Psoas muscle (tissue), 8 donors: ENCODE results near the gene CEP72. TPM values are rescaled to one million over a fixed set of nuclear protein-coding genes. Genes with fewer than 3 reads are reported as not detected.
A peak's percentile ranks its signal among the peaks of the same experiment; 100 is the strongest.

ENCODE experiments used
- ATAC-seq, 4 donors: fragments of 200-7000 bp; cut with Tn5 transposase; one replicate each; pipeline ENCODE4 v1.9.1; 2020; ENCODE audit warnings: moderate library complexity in 3 of 4, mild to moderate bottlenecking in 2 of 4
- DNase-seq, 2 donors: peaks; one replicate each; pipeline ENCODE4 v3.0.0-alpha.2; 2020
- H3K27ac ChIP-seq: fragments of 200-600 bp; one replicate; pipeline ENCODE4 v1.8.0; 2022
- H3K27me3 ChIP-seq, 3 donors: fragments of 200-600 bp in 1 of 3; one replicate each; pipeline versions ENCODE4 v1.6.1 to v1.8.0; 2013 to 2022; ENCODE audit warnings: low read length in 2 of 3, mild to moderate bottlenecking in 2 of 3, moderate library complexity in 1 of 3; ENCODE audit not compliant: insufficient read depth in 3 of 3
- H3K36me3 ChIP-seq, 2 donors: fragments of 200-600 bp in 1 of 2; one replicate each; pipeline versions ENCODE4 v1.6.1 to v1.8.0; 2013 to 2022; ENCODE audit warnings: low read depth in 1 of 2, mild to moderate bottlenecking in 1 of 2, moderate library complexity in 1 of 2; ENCODE audit not compliant: insufficient read depth in 1 of 2
- H3K4me1 ChIP-seq: fragments of 200-600 bp; one replicate; pipeline ENCODE4 v1.8.0; 2022
- H3K4me3 ChIP-seq: fragments of 200-600 bp; one replicate; pipeline ENCODE4 v1.8.0; 2022; ENCODE audit warnings: mild to moderate bottlenecking
- H3K9me3 ChIP-seq: fragments of 200-600 bp; one replicate; pipeline ENCODE4 v1.8.0; 2022
- WGBS, 3 donors: extraction: QIAGEN DNeasy Blood & Tissue Kit; methylation state at CpG; one replicate each; pipeline versions ENCODE4 v1.1.6 to v1.1.7; 2013; 5-methylcytosine and 5-hydroxymethylcytosine counted together
- intact Hi-C, 2 donors: fragments of 100-400 bp; cut with DNase I; formaldehyde crosslinking; loops; one replicate each; pipeline versions ENCODE4 v1.11.0 to v1.14.2; 2022
- polyA plus RNA-seq, 3 donors: library from polyadenylated mRNA; stranded (reverse); fragments of 200-250 nt; gene quantifications; one replicate each; pipeline ENCODE4 v1.2.3, GENCODE V29; 2013
- total RNA-seq, 4 donors: library from RNA; stranded (reverse); fragmentation: NEBNext Ultra II Directional in 2 of 4; extraction: Animal tissue kit (Norgen Biotek cat#: 25700) in 2 of 4; gene quantifications; one replicate each; pipeline versions ENCODE4 v1.2.1 to v1.2.4, GENCODE V29; 2021 to 2023
- TF ChIP-seq, protein P1 (sequence below): fragments of 200-600 bp; IDR thresholded peaks from one replicate; pipeline ENCODE4 v1.8.0; 2022; ENCODE audit warnings: antibody characterized with exemption
- donor health status: healthy with polysubstance abuse.
- donor health status: DM: no; HTN: no; CAD: no; lungs with moderate emphysema.
- donor health status: Bipolar disorder and iron deficiency.
- donor health status: healthy.
- donor health status: DM: yes; HTN: yes; CAD: no.
- donor health status: DM: no; HTN: no; CAD: no.
- donor health status: DM: no; HTN: no; CAD: no.
- donor health status: DM: yes; HTN: yes; CAD: no.

The CEP72 gene
- total and polyA plus RNA-seq, 7 donors, result 0.43 to 2.4 (median 0.71) TPM

DNA sequence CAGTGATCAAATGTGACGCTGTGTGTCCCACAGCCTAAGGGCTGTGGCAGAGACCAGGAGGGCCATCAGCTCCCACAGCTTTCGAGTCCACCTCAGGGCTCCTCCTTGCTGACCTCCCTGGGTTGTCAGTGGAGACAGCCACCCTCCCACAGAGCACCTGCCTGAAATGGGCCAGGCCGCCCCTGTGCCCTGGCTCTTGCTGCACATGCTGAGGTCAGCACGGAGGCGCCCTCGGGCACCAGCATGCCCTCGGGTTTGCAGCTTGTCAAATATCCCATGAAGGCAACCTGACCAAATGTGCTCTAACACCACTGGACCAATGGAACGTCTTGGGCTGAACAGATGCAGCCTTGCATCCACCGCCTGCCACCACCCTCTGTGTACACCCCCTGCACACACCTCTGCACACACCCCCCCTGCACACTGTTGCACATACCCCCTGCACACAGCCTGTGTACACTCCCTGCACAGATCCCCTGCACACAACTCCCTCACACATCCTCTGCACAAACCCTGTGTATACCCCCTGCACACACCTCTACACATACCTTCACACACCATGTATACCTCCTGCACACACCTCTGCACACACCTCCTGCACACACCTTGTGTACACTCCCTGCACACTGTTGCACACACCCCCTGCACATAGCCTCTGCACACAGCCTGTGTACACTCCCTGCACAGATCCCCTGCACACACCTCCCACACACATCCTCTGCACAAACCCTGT lies 2.0 kb upstream of the CEP72 start:
- intact Hi-C loops, result loop anchor here (10.0 kb wide), 1 partner anchor 135 kb away; no protein-coding TSS in a partner anchor
- no peak overlapping the region for H3K27ac ChIP-seq
- no peaks in the 10 kb centered on the region for H3K4me1 ChIP-seq
- no peak for DNase-seq
- no peak overlapping the region for H3K4me3 ChIP-seq
- TF ChIP-seq, protein P1, sequence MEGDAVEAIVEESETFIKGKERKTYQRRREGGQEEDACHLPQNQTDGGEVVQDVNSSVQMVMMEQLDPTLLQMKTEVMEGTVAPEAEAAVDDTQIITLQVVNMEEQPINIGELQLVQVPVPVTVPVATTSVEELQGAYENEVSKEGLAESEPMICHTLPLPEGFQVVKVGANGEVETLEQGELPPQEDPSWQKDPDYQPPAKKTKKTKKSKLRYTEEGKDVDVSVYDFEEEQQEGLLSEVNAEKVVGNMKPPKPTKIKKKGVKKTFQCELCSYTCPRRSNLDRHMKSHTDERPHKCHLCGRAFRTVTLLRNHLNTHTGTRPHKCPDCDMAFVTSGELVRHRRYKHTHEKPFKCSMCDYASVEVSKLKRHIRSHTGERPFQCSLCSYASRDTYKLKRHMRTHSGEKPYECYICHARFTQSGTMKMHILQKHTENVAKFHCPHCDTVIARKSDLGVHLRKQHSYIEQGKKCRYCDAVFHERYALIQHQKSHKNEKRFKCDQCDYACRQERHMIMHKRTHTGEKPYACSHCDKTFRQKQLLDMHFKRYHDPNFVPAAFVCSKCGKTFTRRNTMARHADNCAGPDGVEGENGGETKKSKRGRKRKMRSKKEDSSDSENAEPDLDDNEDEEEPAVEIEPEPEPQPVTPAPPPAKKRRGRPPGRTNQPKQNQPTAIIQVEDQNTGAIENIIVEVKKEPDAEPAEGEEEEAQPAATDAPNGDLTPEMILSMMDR, result no peak
- H3K36me3 ChIP-seq, result no peaks in the 10 kb centered on the region
- WGBS, 3 donors, result 83 to 85% (median 84%) methylated on average over 9 of the region's 9 CpGs
- H3K9me3 ChIP-seq, result no peaks in the 10 kb centered on the region
- peaks cover 0 to 4% (median 0%) of the 10 kb centered on the region in 3 donors for H3K27me3 ChIP-seq
- ATAC-seq, result no peak

DNA sequence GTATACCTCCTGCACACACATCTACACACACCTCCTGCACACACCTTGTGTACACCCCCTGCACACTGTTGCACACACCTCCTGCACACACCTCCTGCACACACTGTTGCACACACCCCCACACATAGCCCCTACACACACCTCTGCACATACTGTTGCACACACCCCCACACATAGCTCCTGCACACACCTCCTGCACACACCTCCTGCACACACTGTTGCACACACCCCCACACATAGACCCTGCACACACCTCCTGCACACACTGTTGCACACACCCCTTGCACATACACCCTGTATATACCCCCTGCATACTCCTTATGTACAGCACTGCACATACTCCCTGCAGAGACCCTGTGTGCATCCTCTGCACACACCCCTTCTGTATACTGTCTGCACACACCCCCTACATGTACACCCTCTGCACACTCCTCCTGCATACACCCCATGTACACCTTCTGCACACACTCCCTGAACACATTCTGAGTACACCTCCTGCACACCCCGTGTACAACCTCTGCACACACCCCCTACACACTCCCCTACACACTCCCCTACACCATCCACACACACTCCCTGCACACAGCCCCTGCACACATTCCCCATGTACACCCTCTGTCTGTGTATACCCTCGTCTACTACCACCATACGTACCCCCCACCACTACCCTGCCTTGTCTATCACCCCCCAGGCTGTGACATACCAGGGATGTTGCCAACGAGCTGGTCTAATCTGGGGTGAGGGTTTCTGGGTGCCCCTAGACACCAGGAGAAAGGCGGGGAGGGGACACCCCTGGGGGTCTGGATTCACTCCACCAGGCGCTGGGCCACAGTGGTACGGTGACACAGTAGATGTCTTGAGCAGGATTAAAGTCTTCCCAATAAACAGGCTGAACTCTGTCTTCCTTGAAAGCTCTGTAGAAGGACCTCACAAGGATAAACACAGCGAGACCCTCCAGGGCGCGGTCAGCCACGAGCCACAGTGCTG lies 1.1 kb upstream of the CEP72 start:
- TF ChIP-seq, protein P1, result no peak
- Histone ChIP-seq H3K27me3 (peaks cover 0 to 4% (median 0%) of the 10 kb centered on the region in 3 donors), H3K27ac (no peak overlapping the region), H3K36me3 (no peaks in the 10 kb centered on the region), H3K4me3 (peak overlapping the region; percentile 89), H3K9me3 (no peaks in the 10 kb centered on the region), H3K4me1 (no peaks in the 10 kb centered on the region)
- ATAC-seq, result no peak
- no peak for DNase-seq
- intact Hi-C loops, result loop anchor here (10.0 kb wide), 1 partner anchor 136 kb away; no protein-coding TSS in a partner anchor
- 40 to 44% (median 43%) methylated on average over 11 of the region's 11 CpGs for WGBS, 3 donors

DNA sequence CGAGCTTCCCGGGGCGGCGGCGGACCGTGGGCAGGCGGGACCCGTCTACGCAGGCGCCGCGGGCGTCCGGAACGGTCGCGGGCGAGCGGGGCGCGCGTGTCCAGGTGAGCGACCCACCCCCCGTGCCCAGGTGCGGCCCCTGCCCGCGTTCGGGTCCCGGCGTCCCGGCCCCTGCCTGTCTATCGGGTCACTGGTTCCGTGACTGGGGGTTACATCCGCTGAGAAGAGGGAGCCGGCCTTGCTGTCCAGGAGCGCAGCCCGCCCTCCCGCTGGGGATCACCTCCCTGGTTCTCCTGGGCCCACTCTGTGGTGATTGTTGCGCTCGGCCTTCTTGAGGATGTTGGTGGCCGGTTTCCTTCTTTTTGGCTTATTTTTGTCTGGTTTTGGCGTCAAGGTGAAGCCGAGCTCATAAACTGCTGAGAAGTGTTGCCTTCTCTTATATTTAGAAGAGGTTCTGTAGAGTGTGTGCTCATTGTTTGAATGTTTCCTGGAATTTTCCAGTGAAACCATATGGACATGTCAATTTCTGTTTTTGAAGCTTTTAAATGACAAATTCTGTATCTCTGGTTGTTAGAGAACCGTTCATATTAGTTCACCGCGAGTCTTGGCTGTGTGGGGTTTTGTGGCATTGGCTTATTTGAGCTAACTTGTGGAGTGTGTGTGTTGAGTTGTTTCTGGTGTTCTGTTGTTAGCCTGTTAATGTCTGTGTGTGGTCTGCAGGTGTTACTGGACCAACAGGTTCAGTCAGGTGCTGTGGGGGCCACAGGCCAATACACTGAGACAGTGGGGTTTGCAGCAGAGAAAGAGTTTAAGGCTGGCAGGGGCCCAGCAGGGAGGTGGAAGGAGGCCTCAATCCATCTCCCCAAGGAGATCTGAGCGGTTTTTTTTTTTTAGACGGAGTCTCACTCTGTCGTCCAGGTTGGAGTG lies 621 bp downstream of the CEP72 start:
- H3K4me3 ChIP-seq, result peak overlapping the region; percentile 89
- DNase-seq (peak in 1 of 2 donors; percentile 55), ATAC-seq (peak in 3 of 4 donors; percentile 31 to 40 (median 39))
- no peaks in the 10 kb centered on the region for H3K36me3 ChIP-seq
- no peak overlapping the region for H3K27ac ChIP-seq
- H3K9me3 ChIP-seq, result no peaks in the 10 kb centered on the region
- no peaks in the 10 kb centered on the region for H3K27me3 ChIP-seq
- intact Hi-C loops, result loop anchor here (10.0 kb wide), 1 partner anchor 138 kb away; no protein-coding TSS in a partner anchor
- WGBS, 3 donors, result 11 to 18% (median 13%) methylated on average over 28 to 49 of the region's 49 CpGs
- H3K4me1 ChIP-seq, result no peaks in the 10 kb centered on the region
- TF ChIP-seq, protein P1, result no peak

DNA sequence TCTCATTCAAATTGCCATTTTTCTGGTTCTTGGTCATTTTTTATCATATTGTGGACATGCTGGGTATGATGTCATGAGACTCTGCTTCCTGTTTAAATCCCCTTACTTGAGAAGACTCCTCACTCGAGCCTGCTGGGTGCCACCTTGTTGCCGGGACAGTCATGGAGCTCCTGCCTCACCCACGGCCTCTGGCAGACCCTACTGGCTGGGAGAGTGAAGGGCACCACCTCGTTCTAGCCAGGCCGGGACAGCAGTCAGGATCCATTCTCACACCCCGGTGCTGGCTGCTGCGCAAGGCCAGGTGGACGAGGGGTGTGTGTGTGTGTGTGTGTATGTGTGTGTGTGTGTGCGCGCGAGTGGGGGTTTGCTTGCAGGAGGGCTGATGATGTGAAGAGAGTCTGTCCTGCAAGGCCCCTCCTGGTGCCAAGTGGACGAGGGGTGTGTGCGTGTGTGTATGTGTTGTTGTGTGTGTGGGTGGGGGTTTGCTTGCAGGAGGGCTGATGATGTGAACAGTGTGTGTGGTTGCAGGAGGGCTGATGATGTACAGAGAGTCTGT lies 4.4 kb downstream of the CEP72 start:
- intact Hi-C loops, result loop anchor here (10.0 kb wide), 1 partner anchor 142 kb away; no protein-coding TSS in a partner anchor
- 75 to 79% (median 77%) methylated on average over 13 of the region's 13 CpGs for WGBS, 3 donors
- no peak overlapping the region for H3K27ac ChIP-seq
- no peak for ATAC-seq
- DNase-seq, result peak in 1 of 2 donors; percentile 44
- TF ChIP-seq, protein P1, result no peak
- no peaks in the 10 kb centered on the region for H3K9me3 ChIP-seq
- H3K4me1 ChIP-seq, result no peaks in the 10 kb centered on the region
- peaks cover 0 to 14% of the 10 kb centered on the region in 2 donors for H3K36me3 ChIP-seq
- H3K4me3 ChIP-seq, result no peak overlapping the region
- H3K27me3 ChIP-seq, result no peaks in the 10 kb centered on the region
